NT2/D1 (cell line): Measurements from ENCODE around the gene AHSA1.

Experiments used
- SUZ12 ChIP-seq: IDR thresholded peaks from 2 replicates; pipeline ENCODE4 v1.6.1; 2011; ENCODE audit not compliant: insufficient read length, insufficient read depth; ENCODE audit errors: extremely low read depth
- YY1 ChIP-seq: IDR thresholded peaks from 2 replicates; pipeline ENCODE4 v1.6.1; 2011; ENCODE audit not compliant: insufficient read length, insufficient read depth
- ZNF274 ChIP-seq: IDR thresholded peaks from 2 replicates; pipeline ENCODE4 v1.6.1; 2011; ENCODE audit warnings: mild to moderate bottlenecking, low read depth, low read length

DNA sequence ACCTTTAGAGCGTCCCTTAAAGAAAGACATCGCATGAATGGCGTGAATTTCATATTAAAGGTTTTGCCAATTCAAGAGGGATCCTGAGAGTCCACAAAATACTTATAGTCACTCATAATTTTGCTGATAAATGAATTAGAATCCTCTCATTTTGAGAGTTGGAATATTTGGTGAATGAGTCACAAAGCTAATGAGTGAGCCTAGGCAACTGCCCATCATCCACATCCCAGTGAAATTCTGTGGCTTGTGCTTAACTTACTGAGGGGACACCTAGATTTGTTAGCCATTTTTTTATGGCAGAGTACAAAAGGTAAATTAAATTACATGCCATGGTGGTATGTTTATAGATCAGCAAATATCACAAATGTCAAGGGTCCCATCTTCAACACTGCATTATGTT lies 21.9 kb upstream of the AHSA1 start:
- TF ChIP-seq ZNF274 (no peak), YY1 (no peak), SUZ12 (no peak)
